ENCODE measurements around the gene EFHC1.

DNA sequence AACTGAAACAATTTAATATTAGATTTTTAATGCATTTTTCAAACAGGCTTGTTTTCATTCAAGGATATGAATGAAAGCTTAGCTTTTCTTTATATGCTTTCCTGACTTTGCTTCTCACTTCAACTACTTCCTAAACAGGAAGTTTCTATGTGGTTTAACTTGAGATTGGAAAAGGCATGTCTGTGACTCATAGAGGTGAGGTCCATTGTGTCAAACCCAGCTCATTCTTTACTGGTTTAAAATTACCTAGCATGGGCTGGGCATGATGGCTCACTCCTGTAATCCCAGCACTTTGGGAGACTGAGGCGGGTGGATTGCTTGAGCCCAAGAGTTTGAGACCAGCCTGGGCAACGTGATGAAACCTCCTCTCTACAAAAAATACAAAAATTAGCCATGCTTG is 34.4 kb downstream of the EFHC1 start:
- TF ChIP-seq POLR2A (IDR thresholded peaks at IDR 0.05) (no peak), CTCF (IDR thresholded peaks at IDR 0.05) (no peak)

Measured in thyroid gland (tissue), 4 donors.